ENCODE measurements around the gene TMEM74B.

Gene TMEM74B

GRCh38 chr20:1164871-1165270, 19.9 kb downstream of the TMEM74B start:
- H3K27ac ChIP-seq = no peak overlapping the region
- TF ChIP-seq ZFX (IDR thresholded peaks at IDR 0.05) (no peak), CTCF (conservative IDR thresholded peaks at IDR 0.05) (no peak)

- H3K27ac ChIP-seq = no peak overlapping the region
- no peak for TF ChIP-seq ZFX (IDR thresholded peaks at IDR 0.05)
- no peak for TF ChIP-seq CTCF (conservative IDR thresholded peaks at IDR 0.05)
Observed at GRCh38 chr20:1163653-1164052, 21.1 kb downstream of the TMEM74B start.

- no peak for TF ChIP-seq ZFX (IDR thresholded peaks at IDR 0.05)
- no peak for TF ChIP-seq CTCF (conservative IDR thresholded peaks at IDR 0.05)
- no peak overlapping the region for H3K27ac ChIP-seq
Observed at GRCh38 chr20:1163105-1163504, 21.7 kb downstream of the TMEM74B start.

GRCh38 chr20:1160991-1161390, 23.8 kb downstream of the TMEM74B start:
- no peak overlapping the region for H3K27ac ChIP-seq
- TF ChIP-seq ZFX (IDR thresholded peaks at IDR 0.05) (no peak), CTCF (conservative IDR thresholded peaks at IDR 0.05) (no peak)

- no peak for TF ChIP-seq ZFX (IDR thresholded peaks at IDR 0.05)
- no peak for TF ChIP-seq CTCF (conservative IDR thresholded peaks at IDR 0.05)
- no peak overlapping the region for H3K27ac ChIP-seq
Observed at GRCh38 chr20:1160496-1160895, 24.3 kb downstream of the TMEM74B start.

GRCh38 chr20:1155342-1155741, 29.4 kb downstream of the TMEM74B start:
- H3K27ac ChIP-seq = no peak overlapping the region
- TF ChIP-seq ZFX (IDR thresholded peaks at IDR 0.05) (no peak), CTCF (conservative IDR thresholded peaks at IDR 0.05) (no peak)

- TF ChIP-seq CTCF (conservative IDR thresholded peaks at IDR 0.05) (no peak), ZFX (IDR thresholded peaks at IDR 0.05) (no peak)
- H3K27ac ChIP-seq = no peak overlapping the region
Observed at GRCh38 chr20:1154691-1155090, 30.1 kb downstream of the TMEM74B start.
